ENCODE results near the gene C2orf42. TPM values are rescaled to one million over a fixed set of nuclear protein-coding genes. Genes with fewer than 3 reads are reported as not detected.
A peak's percentile ranks its signal among the peaks of the same experiment; 100 is the strongest.
"Not testable (repeated sequence)": the region's sequence is repeated elsewhere in the genome, so short reads cannot be mapped to it uniquely, and the experiment has no call there.

Gene C2orf42
- polyA plus RNA-seq, 5 donors: 14.0 to 16.7 (median 14.8) TPM

DNA sequence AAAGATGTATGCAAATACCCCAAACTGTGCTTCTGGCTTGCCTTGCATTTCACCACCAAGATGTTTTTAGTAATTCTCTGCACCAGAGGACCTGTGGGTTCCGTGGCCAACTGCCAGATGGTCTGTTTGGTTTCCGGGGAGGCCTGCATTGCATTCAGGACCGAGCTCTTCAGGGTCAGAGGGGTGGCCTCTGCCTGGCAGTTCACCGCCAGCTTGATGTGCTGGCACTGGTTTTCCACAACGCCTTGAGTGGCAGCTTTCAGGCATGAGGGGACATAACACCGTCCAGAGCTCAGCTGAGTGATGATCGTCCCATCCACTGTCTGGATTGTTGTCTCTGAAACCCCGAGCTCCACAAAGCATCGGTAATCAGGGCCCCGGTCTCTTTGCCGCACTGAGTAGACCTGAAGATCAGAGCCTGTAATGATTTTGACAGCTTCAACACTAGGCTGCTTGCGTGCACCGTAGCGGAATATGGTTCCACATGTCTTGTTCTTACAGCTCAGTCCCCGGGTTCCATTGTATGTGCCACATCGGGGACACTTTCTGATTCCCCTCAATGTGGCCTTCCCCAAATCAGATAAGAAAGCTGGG lies 9.4 kb downstream of the C2orf42 start:
- no peak for DNase-seq

DNA sequence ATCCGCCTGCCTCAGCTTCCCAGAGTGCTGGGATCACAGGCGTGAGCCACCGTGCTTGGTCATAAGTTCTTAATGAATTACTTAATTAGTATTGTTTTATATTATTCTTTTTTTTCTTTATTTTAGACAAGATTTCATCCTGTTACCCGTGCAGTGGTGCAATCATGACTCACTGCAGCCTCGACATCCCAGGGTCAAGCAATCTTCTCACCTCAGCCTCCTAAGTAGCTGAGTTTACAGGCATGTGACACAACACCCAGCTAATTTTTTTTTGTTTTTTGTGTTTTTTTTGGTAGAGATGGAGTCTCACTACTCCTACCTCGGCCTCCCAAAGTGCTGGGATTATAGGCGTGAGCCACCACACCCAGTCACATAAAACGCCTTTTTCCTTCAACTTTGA lies 17.3 kb downstream of the C2orf42 start:
- DNase-seq: no peak

DNA sequence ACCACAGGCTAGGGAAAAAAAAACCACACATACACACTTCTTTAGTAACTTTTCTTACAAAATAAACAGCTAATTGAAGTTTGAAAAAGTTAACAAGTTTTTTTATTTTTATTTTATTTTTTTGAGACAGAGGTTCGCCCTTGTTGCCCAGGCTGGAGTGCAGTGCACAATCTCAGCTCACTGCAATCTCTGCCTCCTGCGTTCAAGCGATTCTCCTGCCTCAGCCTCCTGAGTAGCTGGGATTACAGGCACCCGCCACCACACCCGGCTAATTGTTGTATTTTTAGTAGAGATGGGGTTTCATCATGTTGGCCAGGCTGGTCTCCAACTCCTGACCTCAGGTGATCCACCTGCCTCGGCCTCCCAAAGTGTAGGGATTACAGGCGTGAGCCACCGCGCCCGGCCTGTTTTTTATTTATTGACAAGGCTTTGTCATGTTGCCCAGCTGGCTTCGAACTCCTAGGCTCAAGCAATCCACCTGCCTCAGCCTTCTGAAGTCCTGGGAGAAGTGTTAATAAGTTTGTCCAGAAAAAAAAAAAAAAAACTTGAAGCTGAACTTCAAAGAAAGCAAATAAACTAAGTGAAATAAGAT lies 21.1 kb downstream of the C2orf42 start:
- not testable (repeated sequence) for DNase-seq

DNA sequence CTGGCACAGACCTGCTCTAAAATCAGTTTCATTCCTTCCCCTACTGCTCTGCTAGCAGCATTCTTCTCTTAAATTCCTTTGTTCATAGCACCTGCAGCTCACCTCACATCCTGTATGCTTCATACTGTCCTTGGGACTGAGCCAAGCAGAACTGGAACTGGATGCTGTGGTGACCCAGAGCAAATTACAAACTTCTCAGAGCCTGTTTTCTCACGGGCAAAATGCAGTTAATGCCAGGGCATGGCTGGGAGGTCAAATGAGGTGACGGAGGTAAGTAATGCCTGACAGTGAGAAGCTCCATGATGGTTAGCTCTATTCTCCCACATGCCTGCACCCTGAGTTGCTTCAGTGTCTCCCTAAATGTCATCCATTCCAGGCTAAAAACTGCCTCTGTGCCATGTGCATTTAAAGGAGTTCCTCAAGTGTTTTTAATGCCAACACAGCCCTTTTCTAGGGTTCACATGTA lies 29.7 kb downstream of the C2orf42 start:
- DNase-seq: no peak

DNA sequence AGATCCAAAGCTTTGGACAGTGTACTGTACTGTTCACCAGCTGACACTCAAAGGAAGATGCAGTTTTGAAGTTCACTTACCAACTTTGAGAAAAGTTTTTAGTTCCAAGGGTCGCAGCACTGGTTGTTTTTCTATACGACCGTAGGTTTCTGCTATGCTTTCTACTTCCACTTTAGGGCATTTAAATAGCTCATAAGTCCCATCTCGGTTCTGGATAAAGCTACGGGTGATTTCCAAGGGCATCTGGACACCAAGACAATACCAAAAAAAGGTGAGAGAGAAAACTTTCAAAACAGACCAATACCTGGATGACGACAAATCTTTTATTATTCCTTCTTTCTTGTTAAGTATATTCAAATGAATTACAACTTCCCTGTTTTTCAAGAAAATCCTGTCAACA lies 30.3 kb downstream of the C2orf42 start:
- no peak for DNase-seq

DNA sequence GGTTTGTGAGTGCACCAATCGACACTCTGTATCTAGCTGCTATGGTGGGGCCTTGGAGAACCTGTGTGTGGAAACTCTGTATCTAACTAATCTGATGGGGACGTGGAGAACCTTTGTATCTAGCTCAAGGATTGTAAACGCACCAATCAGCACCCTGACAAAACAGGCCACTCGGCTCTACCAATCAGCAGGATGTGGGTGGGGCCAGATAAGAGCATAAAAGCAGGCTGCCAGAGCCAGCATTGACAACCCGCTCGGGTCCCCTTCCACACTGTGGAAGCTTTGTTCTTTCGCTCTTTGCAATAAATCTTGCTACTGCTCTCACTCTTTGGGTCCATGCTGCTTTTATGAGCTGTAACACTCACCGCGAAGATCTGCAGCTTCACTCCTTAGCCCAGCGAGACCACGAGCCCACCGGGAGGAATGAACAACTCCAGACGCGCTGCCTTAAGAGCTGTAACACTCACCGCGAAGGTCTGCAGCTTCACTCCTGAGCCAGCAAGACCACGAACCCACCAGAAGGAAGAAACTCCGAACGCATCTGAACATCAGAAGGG lies 41.6 kb downstream of the C2orf42 start:
- DNase-seq: not testable (repeated sequence)

DNA sequence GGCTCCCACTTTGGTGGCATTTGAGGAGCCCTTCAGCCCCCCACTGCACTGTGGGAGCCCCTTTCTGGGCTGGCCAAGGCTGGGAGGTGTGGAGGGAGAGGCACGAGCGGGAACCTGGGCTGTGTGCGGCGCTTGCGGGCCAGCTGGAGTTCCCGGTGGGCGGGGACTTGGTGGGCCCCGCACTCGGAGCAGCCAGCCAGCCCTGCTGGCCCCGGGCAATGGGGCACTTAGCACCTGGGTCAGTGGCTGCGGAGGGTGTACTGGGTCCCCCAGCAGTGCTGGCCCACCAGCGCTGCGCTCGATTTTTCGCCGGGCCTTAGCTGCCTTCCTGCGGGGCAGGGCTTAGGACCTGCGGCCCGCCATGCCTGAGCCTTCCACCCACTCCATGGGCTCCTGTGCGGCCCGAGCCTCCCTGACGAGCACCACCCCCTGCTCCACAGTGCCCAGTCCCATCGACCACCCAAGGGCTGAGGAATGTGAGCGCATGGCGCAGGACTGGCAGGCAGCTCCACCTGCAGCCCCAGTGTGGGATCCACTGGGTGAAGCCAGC lies 42.5 kb downstream of the C2orf42 start:
- not testable (repeated sequence) for DNase-seq

DNA sequence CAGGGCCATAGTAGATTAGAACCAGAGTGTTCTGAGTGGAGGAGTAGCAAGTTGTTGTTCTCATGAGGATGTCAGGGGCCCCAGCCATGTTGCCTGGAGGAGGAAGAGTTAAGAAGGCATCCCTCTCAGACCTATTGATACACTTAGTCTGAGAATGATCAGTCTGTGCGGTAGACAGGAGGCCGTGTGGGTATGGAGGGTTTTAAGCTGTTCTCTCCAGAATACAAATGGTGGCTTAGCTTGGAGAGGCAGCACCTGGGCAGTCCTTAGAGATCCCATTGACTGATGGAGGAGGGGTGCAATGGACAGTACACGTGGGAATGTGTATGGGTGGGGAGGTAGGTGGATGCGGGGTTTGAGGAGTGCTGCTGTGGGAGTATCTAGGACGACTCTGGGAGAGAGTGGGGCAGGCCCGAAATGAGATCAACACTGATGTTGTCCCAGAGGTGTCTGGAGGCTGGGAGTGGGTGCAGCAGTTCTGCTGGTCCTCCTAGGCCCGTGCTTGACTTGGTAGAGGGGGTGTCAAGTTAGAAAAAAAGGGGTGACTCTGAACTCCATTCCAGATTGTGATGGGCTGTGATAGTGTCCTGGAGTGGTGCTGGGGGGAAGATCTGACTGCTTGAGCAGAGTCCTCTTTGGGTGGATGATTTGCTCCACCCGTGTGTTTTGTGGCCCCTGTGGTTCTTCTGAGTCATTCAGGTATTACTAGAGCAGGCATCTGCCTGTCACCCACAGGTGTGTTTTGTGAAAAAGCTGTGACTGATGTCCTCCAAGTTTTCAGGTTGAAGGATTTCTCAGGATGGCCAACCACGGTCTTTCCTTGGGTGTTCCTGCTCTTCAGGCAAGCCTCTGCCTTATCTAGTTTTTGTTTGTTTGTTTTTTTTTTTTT lies 44.7 kb downstream of the C2orf42 start:
- no peak for DNase-seq

DNA sequence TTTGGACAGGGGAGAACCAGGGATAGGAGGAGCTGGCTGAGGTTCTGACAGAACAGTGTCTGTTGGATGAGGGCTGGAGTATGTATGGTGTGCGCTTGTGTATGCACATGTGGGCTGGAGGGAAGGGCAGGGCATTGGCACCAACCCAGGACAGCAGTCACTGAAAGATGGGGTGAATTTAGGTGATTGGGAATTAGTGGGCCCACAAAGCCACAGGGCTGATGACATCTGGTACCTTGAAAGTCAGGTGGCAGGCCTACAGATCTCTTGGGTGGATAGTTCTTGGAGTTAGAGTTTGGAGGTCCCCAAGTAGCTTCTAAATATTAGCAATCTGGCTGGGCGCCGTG lies 45.7 kb downstream of the C2orf42 start:
- DNase-seq: no peak

DNA sequence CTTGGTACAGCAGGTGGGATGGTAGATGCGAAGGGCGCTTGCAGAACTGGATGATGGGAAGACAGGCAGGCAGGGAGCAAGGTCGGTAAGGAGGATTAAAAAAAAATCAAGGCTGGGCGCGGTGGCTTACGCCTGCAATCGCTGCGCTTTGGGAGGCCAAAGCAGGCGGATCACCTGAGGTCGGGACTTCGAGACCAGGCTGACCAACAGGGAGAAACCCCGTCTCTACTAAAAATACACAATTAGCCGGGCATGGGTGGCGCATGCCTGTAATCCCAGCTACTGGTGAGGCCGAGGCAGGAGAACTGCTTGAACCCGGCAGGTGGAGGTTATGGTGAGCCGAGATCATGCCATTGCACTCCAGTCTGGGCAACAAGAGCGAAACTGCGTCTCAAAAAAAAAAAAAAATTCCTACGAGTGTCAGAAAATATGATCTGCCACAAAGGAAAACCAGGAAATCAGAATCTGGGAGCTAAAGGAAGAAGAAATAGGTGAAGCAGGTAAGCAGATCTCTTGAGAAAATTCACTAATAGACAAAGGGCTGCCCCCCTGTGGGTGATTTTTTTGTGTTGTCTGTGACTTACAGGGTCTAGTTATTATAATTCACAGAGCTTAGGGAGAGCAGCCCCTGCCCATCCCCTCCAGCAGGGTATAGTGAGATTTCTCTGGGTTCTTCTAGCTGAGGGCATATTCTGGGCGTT lies 46.2 kb downstream of the C2orf42 start:
- no peak for DNase-seq

DNA sequence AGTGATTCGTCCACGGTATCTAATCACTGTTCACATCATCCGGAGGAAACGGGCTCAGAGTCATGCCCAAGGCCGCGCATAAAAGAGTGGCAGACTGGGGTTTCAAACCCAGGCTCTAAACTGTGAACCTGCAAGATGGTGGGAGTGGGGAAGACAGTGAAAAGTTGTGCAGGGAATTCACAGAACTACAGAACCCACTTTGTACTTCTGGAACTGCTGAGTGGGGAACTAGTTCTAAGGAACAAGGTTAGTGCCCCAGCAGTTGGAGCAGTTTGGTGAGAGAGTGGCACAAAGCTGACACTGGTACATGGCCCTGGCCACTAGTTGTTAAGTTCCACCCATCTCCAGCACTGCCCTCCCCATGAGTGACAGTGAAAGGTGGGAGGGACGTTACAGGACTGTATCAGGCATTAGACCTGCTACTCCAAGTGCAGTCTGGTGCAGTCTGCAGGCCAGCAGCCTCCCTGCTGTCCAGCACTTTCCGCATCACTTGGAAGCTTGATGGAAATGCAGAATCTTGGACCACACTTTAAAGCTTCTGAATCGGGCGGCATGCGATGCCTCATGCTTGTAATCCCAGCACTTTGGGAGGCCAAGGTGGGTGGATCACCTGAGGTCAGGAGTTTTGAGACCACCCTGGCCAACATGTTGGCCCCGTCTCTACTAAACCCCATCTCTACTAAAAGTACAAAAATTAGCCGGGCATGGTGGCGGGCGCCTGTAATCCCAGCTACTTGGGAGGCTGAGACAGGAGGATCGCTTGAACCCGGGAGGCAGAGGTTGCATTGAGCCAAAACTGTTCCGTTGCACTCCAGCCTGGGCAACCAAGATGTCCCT lies 47.3 kb downstream of the C2orf42 start:
- DNase-seq: peak; percentile 47 to 53

DNA sequence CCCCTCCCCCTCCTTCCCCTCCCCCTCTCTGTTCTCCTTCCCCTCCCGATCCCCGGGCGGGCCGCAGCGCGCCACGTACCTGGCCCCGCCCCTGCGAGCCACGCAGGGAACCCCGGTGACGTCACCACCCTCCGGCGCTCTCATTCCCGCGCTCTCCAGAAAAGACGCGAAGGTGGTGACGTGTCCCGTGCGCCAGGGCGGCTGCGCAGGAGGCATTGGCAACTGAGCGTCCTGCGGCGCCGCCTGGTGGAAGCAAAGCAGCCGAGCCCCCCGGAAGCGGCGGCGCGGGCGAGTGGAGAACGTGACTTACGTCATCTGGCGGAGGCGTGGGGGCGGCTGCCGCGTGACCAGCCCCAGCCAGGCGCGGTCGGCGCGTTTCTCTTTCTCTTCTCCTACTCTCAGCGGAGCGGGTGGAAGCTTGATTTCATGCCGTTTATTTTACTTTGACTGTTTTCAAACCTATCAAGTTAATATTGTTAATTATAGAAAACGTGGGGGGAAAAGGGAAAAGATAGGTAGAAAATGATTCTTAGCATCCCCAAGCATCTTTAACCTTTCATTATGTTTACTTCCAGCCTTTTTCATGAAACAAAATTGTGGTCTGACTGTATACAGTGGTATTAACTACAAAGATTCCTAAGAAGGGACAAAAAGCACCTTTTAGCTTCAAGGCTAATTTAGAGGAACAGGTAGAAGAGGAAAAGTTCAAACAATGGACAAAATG lies 48.1 kb downstream of the C2orf42 start:
- peak; percentile 100 for DNase-seq

DNA sequence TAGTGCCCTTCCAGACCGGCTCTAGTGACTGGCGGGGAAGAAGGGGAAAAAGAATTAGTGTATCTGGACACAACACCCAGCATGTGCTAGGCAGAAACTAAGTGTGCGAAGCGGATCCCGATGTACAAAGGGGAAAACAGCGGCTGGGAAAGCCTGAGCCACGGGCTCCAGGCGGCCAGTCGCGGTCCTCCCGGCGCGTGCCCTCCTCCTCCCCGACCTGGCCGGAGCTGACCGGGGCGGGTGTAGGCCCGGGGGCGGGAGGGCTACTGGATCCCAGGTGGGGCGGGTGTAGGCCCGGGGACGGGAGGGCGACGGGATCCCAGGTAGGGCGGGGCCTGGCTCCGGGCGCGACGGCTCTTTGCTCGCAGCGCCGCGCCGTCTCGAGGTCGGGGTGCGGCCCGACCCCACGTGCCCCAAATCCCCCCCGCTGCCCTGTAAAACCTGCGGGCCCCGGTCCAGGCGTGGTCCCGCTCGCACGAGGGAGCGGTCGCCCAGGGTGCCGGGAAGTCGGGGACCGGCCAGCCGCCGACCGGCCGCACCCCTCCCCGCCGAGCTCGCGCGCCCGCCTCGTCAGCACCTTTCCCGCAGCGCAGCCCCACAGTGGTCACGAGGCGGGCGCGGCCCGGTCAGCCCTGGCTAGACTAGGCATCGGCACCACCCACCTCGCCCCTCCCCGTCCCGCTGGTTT lies 48.8 kb downstream of the C2orf42 start:
- peak; percentile 52 to 64 for DNase-seq

DNA sequence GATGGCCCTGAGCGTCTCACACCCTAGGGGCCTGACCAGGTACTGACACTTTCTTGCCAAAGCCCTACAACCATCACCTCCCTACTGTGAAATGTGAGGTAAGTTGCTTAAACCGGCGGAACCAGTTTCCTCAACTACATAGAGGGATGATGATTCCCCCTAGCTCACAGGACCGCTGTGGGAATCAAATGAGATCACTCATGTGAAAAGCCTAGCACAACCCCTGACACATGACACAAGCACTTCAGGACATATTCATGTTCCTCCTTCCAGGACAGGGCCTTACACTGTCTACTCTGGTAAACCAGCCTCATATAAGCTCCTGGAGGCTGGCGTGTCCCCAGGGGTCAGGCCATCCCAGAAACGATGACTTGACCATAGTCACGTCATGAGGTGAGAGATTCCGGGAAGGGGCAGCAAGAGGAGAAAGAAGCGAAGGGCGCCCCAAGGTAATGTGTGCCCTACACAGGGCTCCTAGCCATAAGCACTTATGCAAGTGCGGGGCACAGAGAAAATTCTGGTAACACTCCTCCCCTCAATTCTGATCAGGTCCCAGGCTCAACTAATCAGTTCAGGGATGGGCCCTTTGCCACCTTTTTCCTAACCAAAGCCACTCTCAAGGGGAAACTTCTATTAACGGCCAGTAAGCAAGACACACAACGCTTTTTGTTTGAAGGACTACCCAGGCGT lies 49.5 kb downstream of the C2orf42 start:
- peak; percentile 68 to 71 for DNase-seq

DNA sequence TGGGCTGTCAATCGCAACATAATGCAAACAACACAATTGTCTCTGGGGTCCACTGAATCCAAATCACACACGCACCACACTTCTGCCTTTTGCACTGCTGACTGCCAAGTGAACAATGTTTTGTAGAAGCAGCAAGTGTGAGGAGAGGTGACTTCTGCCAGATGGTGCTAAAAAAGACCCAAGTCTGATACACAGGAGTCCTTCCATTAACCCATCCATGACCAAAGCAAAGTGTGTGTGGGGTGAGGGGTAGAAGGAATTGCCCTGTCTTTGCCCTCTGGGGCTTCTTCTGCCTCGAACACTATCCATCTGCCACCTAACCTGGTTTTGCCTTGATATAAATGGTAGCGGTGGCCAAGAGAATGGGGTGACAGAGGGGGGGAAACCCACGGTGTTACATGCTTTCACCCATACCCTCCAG lies 50.0 kb downstream of the C2orf42 start:
- DNase-seq: no peak

DNA sequence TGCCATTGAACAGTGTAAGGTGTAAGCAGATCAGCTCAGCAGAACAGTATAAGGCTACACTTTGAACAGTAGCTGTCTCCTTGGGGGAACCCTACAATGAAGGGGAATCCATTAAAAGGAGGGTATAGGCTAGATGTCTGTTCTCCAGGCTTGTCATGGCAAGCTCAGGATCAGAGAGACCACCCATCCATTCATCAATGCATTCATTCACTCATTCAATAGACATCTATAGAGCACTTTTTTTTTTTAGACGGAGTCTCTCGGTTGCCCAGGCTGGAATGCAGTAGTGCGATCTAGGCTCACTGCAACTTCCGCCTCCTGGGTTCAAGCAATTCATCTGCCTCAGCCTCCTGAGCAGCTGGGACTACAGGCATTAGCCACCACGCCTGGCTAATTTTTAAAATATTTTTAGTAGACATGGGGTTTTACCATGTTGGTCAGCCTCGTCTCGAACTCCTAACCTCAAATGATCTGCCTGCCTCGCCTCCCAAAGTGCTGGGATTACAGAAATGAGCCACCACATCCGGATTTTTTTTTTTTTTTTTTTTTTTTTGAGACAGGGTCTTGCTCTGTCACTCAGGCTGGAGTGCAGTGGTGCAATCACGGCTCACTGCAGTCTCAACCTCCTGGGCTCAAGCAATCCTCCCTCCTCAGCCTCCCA lies 56.4 kb downstream of the C2orf42 start:
- not testable (repeated sequence) for DNase-seq

DNA sequence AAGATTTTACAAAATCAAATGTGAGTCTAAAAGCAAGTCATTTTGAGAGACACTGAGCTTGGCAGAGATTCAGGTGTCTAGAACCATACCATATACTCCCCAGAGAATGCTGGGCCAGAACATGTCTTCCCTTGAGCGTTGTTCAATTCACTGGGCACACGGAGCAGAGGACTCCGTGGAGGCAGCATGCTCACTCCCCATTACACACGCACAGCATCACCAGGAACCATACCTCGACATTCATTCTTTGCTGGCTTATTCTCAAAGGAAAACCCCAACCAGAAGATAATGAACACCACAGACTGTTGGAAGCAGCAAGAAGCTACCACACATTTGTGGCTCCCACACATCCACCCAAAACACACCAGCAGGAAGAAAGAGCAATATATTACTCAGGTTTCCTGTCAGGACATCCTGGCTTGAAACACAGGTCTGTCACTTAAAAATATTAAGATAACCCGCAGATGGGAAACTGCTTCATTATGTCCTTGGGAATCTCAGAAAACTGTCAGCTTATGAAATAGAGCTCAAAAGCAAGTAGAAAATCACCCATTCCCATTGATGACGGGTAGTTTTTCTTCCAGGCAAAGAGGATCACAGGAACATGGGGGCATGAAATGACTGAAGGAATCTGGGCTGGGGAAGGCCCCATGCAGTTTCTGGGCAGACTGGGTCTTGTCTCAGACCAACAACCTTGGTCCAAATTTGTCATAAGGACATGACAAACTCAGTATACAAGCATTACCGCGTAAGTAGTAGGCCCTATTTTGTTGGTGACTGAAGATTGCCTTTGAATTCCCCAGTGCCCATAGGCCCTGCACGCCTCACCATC lies 57.1 kb downstream of the C2orf42 start:
- no peak for DNase-seq

Measured in right lung (tissue), 5 donors.